Fibroblast of peridontal ligament (primary cell): Measurements from ENCODE around the gene PRKAG2.

Experiments used
- DNase-seq: peaks from one replicate; pipeline ENCODE4 v3.0.0-alpha.2; 2010; ENCODE audit errors: extremely low read depth

PRKAG2 gene

GRCh38 chr7:151518105-151518946 is 358.6 kb downstream of the PRKAG2 start:
- DNase-seq: peak; percentile 42

GRCh38 chr7:151517601-151518104 is 359.3 kb downstream of the PRKAG2 start:
- peak; percentile 26 for DNase-seq

DNA sequence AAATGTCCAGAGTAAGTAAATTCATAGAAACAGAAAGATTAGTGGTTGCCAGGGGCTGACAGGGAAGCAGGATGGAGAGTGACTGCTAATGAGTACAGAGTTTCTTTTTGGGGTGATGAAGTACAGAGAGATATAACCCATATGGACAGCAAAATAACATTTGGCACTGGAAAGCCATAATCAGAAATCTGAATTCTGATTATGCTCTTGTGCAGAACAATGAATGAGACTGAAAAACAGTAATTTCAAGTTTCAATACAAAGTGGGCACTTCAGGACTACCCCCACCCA is 361.7 kb downstream of the PRKAG2 start:
- DNase-seq: no peak

GRCh38 chr7:151514461-151515275 is 362.2 kb downstream of the PRKAG2 start:
- no peak for DNase-seq

DNA sequence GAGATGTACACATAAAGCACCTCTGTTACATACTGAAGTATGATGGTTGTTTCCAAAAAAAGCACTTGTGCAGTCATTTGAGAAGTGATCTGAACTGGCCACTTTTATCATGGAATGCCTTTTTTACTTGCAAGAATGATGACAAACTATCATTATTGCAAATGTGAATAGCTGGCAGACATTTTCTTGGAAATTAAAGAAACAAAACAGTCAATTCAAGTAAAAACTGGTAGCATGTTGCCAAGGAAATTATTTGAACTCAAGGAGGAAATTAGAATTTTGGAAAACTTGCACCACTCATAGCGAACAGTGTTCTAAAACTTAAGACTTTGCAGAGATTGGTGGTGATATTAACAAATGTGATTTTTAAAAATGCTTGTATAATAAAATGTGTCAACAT is 363.8 kb downstream of the PRKAG2 start:
- DNase-seq: no peak

DNA sequence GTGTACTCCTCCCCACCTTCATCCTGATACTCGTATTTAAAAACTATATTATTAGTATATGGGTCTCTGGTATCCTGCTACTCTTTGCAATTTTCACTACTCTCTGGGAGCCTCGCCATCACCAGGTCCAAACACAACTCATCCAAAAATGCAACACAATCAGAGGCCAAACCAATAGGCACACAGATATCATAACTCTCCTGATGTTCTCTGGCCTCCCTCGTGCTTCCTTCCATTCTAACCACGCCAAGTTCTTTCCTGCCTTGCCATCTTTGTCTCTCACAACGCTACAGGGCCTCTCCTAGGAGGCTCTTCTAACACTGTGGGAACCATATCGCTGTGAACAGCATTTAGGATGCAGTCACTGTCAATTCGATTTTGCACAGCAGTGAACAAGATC is 364.6 kb downstream of the PRKAG2 start:
- DNase-seq: no peak

- DNase-seq: peak; percentile 57
Observed at GRCh38 chr7:151511946-151512345, 365.0 kb downstream of the PRKAG2 start.

GRCh38 chr7:151511270-151511669 is 365.6 kb downstream of the PRKAG2 start:
- no peak for DNase-seq

DNA sequence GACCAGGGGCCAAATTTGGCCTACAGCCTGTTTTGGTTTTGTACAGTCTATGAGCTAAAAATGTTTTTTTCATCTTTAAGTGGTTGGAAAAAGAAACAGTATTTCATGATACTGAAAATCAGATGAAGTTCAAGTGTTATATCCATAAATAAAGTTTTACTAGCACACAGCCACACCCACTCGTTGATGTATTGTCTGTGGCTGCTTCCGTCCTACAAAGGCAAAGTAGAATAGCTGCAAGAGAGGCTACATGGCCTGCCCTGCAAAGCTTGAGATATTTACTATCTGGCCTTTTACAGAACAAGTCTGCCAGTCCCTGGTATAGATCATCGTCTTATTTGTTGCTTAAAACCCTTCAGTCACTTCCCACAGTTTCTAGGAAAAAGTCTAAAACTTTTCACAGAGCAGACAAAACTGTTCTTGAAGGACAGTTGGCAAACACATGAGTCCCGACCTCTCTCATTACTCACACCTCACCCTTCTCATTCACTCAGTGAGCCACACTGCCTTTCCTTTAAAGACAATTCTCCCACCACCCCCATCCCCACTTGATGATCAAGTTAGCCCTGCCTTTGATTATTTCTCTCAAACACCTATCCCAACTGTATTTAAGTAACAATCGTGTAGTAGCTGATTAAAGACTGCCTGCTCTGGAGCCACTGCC is 367.1 kb downstream of the PRKAG2 start:
- DNase-seq: no peak

DNA sequence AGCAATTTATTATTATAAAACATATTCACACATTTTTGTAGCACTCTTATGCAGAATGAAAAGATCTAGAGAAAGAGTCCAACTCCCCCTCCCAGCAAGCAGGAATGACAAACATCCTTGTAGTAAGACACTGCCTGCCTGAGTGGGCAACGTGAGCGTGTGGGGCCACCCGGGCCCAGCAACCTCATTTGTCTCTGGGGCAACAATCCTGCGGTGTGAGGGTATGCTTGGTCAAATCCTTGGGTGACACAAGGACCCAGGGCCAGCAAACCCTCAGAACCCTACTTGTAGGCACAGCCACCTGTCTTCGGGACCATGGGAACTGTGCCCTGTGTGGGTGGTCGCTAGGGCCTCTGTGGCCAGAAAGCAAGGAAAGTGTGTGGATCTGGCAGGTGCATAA is 367.9 kb downstream of the PRKAG2 start:
- DNase-seq: no peak

DNA sequence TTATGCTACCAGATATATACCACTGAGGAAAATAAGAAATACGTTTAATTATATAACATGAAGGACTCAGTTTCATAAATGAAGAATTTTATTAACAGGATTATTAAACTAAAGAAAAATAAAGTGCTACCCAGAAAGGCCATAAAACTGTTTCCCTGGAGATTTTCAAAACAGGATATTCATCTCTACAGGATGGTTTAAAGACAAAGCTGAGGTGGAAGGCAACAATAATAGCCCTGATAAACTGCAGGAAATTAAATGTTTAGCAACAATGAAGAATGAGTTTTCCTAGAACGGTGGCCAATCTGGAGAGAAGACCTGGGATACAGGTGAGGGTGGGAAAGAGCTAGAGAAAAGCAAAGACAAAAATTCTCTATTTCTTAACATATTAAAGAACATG is 369.1 kb downstream of the PRKAG2 start:
- no peak for DNase-seq

- no peak for DNase-seq
Observed at GRCh38 chr7:151506901-151507382, 370.0 kb downstream of the PRKAG2 start.
